WERI-Rb-1 (cell line): Measurements from ENCODE around the gene MMP10.
A peak's percentile ranks its signal among the peaks of the same experiment; 100 is the strongest.

Source experiments
- DNase-seq: peaks from one replicate; pipeline ENCODE4 v3.0.0-alpha.2; 2020
- H3K27ac ChIP-seq: fragments of 250-450 bp; sonication (Bioruptor Pico); 2 replicates; pipeline ENCODE4 v1.5.1; 2020; ENCODE audit warnings: mild to moderate bottlenecking, moderate library complexity
- H3K27me3 ChIP-seq: fragments of 250-450 bp; sonication (Bioruptor Pico); 2 replicates; pipeline ENCODE4 v1.5.1; 2021; ENCODE audit warnings: mild to moderate bottlenecking, low read depth, moderate library complexity; ENCODE audit not compliant: insufficient read depth, severe bottlenecking
- H3K36me3 ChIP-seq: fragments of 250-450 bp; sonication (Bioruptor Pico); 2 replicates; pipeline ENCODE4 v1.5.1; 2020; ENCODE audit warnings: mild to moderate bottlenecking, moderate library complexity
- H3K4me3 ChIP-seq: 2 replicates; pipeline ENCODE4 v1.5.1; 2011; ENCODE audit warnings: low read depth, mild to moderate bottlenecking, control low read depth, low read length
- H3K9me3 ChIP-seq: fragments of 250-450 bp; sonication (Bioruptor Pico); 2 replicates; pipeline ENCODE4 v1.5.1; 2021; ENCODE audit warnings: mild to moderate bottlenecking, moderate library complexity; ENCODE audit not compliant: severe bottlenecking
- CTCF ChIP-seq: IDR thresholded peaks from 2 replicates; pipeline ENCODE4 v1.5.1; 2011; ENCODE audit warnings: low read depth, mild to moderate bottlenecking, control low read depth, inconsistent platforms, low read length

MMP10 gene

GRCh38 chr11:102799681-102800340, 19.4 kb upstream of the MMP10 start:
- no peak overlapping the region for H3K27ac ChIP-seq
- no peak overlapping the region for H3K4me3 ChIP-seq
- no peaks in the 10 kb centered on the region for H3K27me3 ChIP-seq
- H3K36me3 ChIP-seq: no peaks in the 10 kb centered on the region
- no peaks in the 10 kb centered on the region for H3K9me3 ChIP-seq
- TF ChIP-seq CTCF: no peak
- DNase-seq: no peak

DNA sequence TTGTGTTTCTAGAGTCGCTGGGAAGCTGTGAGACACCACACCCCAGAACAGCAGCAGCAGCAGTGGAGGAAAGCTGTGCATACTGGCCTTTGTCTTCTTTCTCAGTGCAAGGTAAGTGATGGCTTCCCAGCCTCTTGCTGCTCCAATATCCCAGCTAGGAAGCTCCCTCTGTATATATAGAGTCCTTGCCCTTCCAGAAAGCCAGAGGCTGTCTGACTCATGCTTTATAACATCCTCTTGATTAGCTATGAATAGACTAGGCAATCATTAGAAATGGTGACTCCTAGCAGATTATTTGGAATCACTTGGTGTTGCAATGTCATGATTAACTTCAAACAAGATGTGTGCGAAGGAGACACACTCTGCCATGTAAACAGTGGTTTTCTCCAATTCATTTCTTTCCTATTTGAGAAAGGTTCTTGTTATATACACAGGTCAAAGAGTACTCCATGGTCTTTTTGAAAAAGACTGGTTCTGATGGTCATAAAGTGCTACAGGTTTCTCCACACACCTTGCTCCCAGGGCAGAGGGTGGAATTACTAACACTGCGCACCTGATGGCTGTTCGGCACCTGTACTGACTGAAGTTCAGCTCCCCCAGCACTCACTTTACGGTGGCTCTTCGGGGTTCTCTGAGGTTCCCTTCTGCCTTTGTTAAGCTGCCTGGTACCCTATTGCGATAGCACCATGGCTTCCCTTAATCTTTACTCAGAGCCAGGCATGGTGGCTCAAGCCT, 17.8 kb upstream of the MMP10 start, which contains the start of gene MMP1:
Gene MMP1, minus strand, starts transcription at position 149 of the 735 bp plus-strand sequence. Its CDS starts 68 bp downstream, at position 81.
- no peak within 1 kb of the TSS for H3K4me3 ChIP-seq
- no peak for DNase-seq
- no peaks in the 10 kb centered on the region for H3K9me3 ChIP-seq
- no peaks in the 10 kb centered on the region for H3K36me3 ChIP-seq
- TF ChIP-seq CTCF: no peak
- no peaks in the 10 kb centered on the region for H3K27me3 ChIP-seq
- H3K27ac ChIP-seq: no peak within 1 kb of the TSS

- Histone ChIP-seq H3K9me3 (no peaks in the 10 kb centered on the region), H3K27ac (no peak overlapping the region), H3K27me3 (no peaks in the 10 kb centered on the region), H3K4me3 (no peak overlapping the region), H3K36me3 (no peaks in the 10 kb centered on the region)
- DNase-seq: peak; percentile 58
- TF ChIP-seq CTCF: peak; percentile 47
Measured at GRCh38 chr11:102794382-102794781, 14.0 kb upstream of the MMP10 start.

DNA sequence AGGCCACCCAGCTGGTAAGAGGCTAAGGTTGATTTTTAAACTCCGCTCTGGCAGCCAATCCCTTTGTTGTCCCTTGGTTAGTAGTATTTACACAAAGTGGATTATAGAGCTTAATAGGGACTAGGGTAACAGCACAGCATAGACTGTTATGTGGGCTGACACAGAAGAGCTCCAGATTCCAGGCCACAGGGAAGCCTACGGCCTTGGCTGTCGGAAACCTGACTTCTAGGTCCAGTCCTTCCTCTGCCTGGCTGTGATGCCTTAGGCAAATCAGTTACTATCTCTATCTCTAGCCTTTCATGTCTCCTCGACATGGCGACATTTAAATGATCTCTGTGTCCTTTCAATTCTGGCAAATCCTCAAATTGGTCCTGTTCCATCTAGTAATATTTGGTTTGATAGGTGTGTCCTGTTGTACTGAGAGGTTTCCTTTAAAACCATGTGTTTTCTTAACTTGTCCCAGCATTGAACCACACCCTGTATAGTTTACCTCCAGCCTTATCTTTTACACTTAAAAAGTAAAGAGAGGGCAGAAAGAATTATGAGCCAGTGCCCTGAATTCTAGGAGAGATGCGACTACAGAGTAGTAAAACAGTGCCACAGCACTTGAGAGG, 13.4 kb upstream of the MMP10 start:
- Histone ChIP-seq H3K27ac (peak overlapping the region; percentile 53), H3K9me3 (no peaks in the 10 kb centered on the region), H3K4me3 (no peak overlapping the region), H3K27me3 (no peaks in the 10 kb centered on the region), H3K36me3 (no peaks in the 10 kb centered on the region)
- TF ChIP-seq CTCF: no peak
- peak; percentile 43 for DNase-seq

- Histone ChIP-seq H3K4me3 (no peak overlapping the region), H3K27me3 (no peaks in the 10 kb centered on the region), H3K27ac (no peak overlapping the region), H3K9me3 (no peaks in the 10 kb centered on the region), H3K36me3 (no peaks in the 10 kb centered on the region)
- TF ChIP-seq CTCF: no peak
- DNase-seq: no peak
Measured at GRCh38 chr11:102792604-102793003, 12.2 kb upstream of the MMP10 start.
